B cell (primary cell): ENCODE results near the gene ZBP1.

Source experiments
- CTCF ChIP-seq: fragments of 200-600 bp; IDR thresholded peaks from one replicate; pipeline ENCODE4 v1.8.0; 2022; ENCODE audit warnings: antibody characterized with exemption, mild to moderate bottlenecking
- EZH2 ChIP-seq: IDR thresholded peaks from 2 replicates; pipeline ENCODE4 v1.6.1; 2012; ENCODE audit warnings: borderline replicate concordance, low read depth, mild to moderate bottlenecking, moderate library complexity, low read length; ENCODE audit not compliant: insufficient read depth, poor library complexity, severe bottlenecking

GRCh38 chr20:57563522-57563921 lies 56.7 kb downstream of the ZBP1 start:
- TF ChIP-seq CTCF (no peak), EZH2 (no peak)
